Stimulated activated naive B cell treated with anti-CD40 and anti-IgM and Interleukin-4, amounts not matched to agents 10 μg/mL and 1 μg/mL and 100 μg/mL, for 72 hours (primary cell): Measurements from ENCODE around the gene CFLAR.
"Not testable (repeated sequence)": the region's sequence is repeated elsewhere in the genome, so short reads cannot be mapped to it uniquely, and the experiment has no call there.

Experiments
- ATAC-seq, 2 donors: fragments of 150-1000 bp; cut with Tn5 transposase; replicated peaks; 2 replicates each; pipeline ENCODE4 v1.10.0; 2021; ENCODE audit warnings: moderate library complexity in 1 of 2
- DNase-seq: peaks from one replicate; pipeline ENCODE4 v3.0.0; 2021
- H3K27ac Mint-ChIP-seq: one replicate; pipeline ENCODE4 v1.8.0; 2022; ENCODE audit warnings: mild to moderate bottlenecking, mixed read lengths
- H3K27me3 Mint-ChIP-seq, 2 donors: one replicate each; pipeline ENCODE4 v1.8.0; 2022; ENCODE audit warnings: mixed read lengths in 2 of 2
- H3K36me3 Mint-ChIP-seq, 2 donors: one replicate each; pipeline ENCODE4 v1.8.0; 2022; ENCODE audit warnings: mixed read lengths in 2 of 2, mild to moderate bottlenecking in 1 of 2
- H3K4me1 Mint-ChIP-seq, 2 donors: one replicate each; pipeline ENCODE4 v1.8.0; 2022; ENCODE audit warnings: mixed read lengths in 2 of 2, mild to moderate bottlenecking in 1 of 2
- H3K4me3 Mint-ChIP-seq, 2 donors: one replicate each; pipeline ENCODE4 v1.8.0; 2022; ENCODE audit warnings: mild to moderate bottlenecking in 2 of 2, mixed read lengths in 2 of 2, moderate library complexity in 1 of 2
- H3K9me3 Mint-ChIP-seq, 2 donors: one replicate each; pipeline ENCODE4 v1.8.0; 2022; ENCODE audit warnings: mixed read lengths in 2 of 2, mild to moderate bottlenecking in 1 of 2

CFLAR gene

GRCh38 chr2:201128933-201129505, 13.1 kb downstream of the CFLAR start:
- peak; percentile 41 to 48 for ATAC-seq
- H3K9me3 Mint-ChIP-seq, result no peaks in the 10 kb centered on the region
- H3K4me3 Mint-ChIP-seq, result peak overlapping the region; percentile 86 to 94
- H3K4me1 Mint-ChIP-seq, result peaks cover 53 to 71% of the 10 kb centered on the region in 2 donors
- DNase-seq, result peak; percentile 59
- peak overlapping the region; percentile 94 for H3K27ac Mint-ChIP-seq
- H3K27me3 Mint-ChIP-seq, result no peaks in the 10 kb centered on the region
- H3K36me3 Mint-ChIP-seq, result peaks cover 52 to 60% of the 10 kb centered on the region in 2 donors

DNA sequence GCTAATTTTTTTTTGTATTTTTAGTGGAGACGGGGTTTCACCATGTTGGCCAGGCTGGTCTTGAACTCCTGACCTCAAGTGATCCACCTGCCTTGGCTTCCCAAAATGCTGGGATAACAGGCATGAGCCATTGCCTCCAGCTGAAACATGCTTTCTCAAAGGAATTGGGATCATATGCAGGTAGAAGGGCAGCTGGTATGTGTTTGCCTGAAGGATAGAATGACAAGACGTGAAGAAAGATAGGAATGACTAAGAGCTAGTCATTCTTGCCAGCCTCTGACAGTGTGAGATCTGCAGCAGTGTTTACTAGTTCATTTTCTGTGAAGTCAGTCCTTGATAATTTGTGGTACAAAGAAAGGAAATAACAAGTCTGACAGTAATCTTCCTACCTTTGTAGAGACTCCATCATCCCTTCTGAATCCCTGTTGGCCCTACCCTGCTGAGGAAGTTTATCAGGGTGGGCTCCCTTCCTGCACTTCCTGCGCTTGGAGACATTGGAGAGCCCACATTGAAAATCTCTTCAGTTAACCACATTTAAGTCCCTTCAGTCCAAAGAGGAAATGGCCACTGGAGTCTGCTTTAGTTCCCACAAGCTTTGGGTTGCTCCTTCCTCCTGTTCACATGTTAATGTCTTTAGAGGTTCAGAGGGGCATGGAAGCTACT, 14.7 kb downstream of the CFLAR start:
- DNase-seq (no peak), ATAC-seq (peak; percentile 8 to 11)
- H3K27me3 Mint-ChIP-seq, result no peaks in the 10 kb centered on the region
- H3K36me3 Mint-ChIP-seq, result peaks cover 49 to 54% of the 10 kb centered on the region in 2 donors
- H3K27ac Mint-ChIP-seq, result peak overlapping the region; percentile 86
- peaks cover 45 to 63% of the 10 kb centered on the region in 2 donors for H3K4me1 Mint-ChIP-seq
- no peaks in the 10 kb centered on the region for H3K9me3 Mint-ChIP-seq
- H3K4me3 Mint-ChIP-seq, result peak overlapping the region; percentile 88 to 94

DNA sequence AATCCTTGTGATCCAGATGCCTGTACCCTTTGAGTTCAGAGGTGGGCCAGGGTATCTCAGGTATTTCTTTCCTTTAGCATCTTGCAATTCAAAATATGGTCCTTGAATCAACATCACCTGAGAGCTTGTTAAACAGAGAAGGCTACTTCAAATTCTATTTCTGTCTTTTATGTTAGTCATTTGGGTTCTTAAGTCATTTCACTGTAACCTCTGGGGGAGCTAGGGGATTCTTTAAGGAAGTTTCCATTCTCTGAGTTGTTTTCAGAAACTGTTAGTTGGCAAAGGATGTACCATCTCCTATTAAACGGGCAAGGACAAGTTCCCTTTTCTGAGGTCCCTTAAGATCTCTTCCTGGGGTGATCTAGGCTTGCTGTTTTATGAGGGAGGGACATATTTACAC, 16.6 kb downstream of the CFLAR start:
- Mint-ChIP-seq H3K9me3 (no peaks in the 10 kb centered on the region), H3K36me3 (peaks cover 66 to 68% of the 10 kb centered on the region in 2 donors), H3K27me3 (no peaks in the 10 kb centered on the region), H3K27ac (peak overlapping the region; percentile 86), H3K4me3 (peak overlapping the region; percentile 88 to 94), H3K4me1 (peaks cover 40 to 63% of the 10 kb centered on the region in 2 donors)
- ATAC-seq (peak; percentile 46 to 59), DNase-seq (no peak)

GRCh38 chr2:201135386-201135785, 19.4 kb downstream of the CFLAR start:
- Mint-ChIP-seq H3K4me1 (peaks cover 43 to 73% of the 10 kb centered on the region in 2 donors), H3K4me3 (peak overlapping the region; percentile 76), H3K36me3 (peaks cover 80 to 83% of the 10 kb centered on the region in 2 donors)

GRCh38 chr2:201136889-201137321, 20.9 kb downstream of the CFLAR start:
- DNase-seq (no peak), ATAC-seq (no peak)
- Mint-ChIP-seq H3K36me3 (peaks cover 71 to 79% of the 10 kb centered on the region in 2 donors), H3K9me3 (no peaks in the 10 kb centered on the region), H3K4me1 (peaks cover 43 to 78% of the 10 kb centered on the region in 2 donors), H3K27me3 (no peaks in the 10 kb centered on the region), H3K4me3 (peak overlapping the region; percentile 58 to 65), H3K27ac (peak overlapping the region; percentile 92)

More at GRCh38 chr2:201135386-201135785, 19.4 kb downstream of the CFLAR start:
- H3K27ac Mint-ChIP-seq, result peak overlapping the region; percentile 88
- ATAC-seq, result peak; percentile 45 to 72
- no peak for DNase-seq
- no peaks in the 10 kb centered on the region for H3K9me3 Mint-ChIP-seq
- H3K27me3 Mint-ChIP-seq, result no peaks in the 10 kb centered on the region

- H3K27me3 Mint-ChIP-seq, result no peaks in the 10 kb centered on the region
- H3K9me3 Mint-ChIP-seq, result no peaks in the 10 kb centered on the region
- H3K27ac Mint-ChIP-seq, result peak overlapping the region; percentile 62
- peak overlapping the region; percentile 52 to 65 for H3K4me3 Mint-ChIP-seq
- DNase-seq (no peak), ATAC-seq (no peak)
- peaks cover 39 to 71% of the 10 kb centered on the region in 2 donors for H3K4me1 Mint-ChIP-seq
- peaks cover 69 to 72% of the 10 kb centered on the region in 2 donors for H3K36me3 Mint-ChIP-seq
These were observed 21.8 kb downstream of the CFLAR start for GRCh38 chr2:201137505-201138400.

GRCh38 chr2:201138401-201138970, 22.5 kb downstream of the CFLAR start:
- H3K9me3 Mint-ChIP-seq, result no peaks in the 10 kb centered on the region
- peak overlapping the region; percentile 82 for H3K27ac Mint-ChIP-seq
- peak overlapping the region; percentile 24 to 65 for H3K4me3 Mint-ChIP-seq
- no peak for ATAC-seq
- DNase-seq, result no peak
- H3K27me3 Mint-ChIP-seq, result no peaks in the 10 kb centered on the region
- H3K36me3 Mint-ChIP-seq, result peaks cover 62 to 65% of the 10 kb centered on the region in 2 donors
- peaks cover 33 to 64% of the 10 kb centered on the region in 2 donors for H3K4me1 Mint-ChIP-seq

GRCh38 chr2:201138986-201139781, 23.2 kb downstream of the CFLAR start:
- not testable (repeated sequence) for H3K27me3 Mint-ChIP-seq

GRCh38 chr2:201139836-201140604, 24.1 kb downstream of the CFLAR start:
- Mint-ChIP-seq H3K36me3 (peaks cover 57 to 58% of the 10 kb centered on the region in 2 donors), H3K4me3 (peak overlapping the region in 1 of 2 donors; percentile 41), H3K4me1 (peaks cover 31 to 56% of the 10 kb centered on the region in 2 donors), H3K27me3 (no peaks in the 10 kb centered on the region), H3K27ac (no peak overlapping the region), H3K9me3 (no peaks in the 10 kb centered on the region)
- no peak for ATAC-seq
- no peak for DNase-seq

More at GRCh38 chr2:201138986-201139781, 23.2 kb downstream of the CFLAR start:
- H3K4me3 Mint-ChIP-seq, result peak overlapping the region; percentile 41 to 65
- peaks cover 59% of the 10 kb centered on the region in 2 donors for H3K36me3 Mint-ChIP-seq
- not testable (repeated sequence) for DNase-seq, H3K9me3 Mint-ChIP-seq, ATAC-seq
- peaks cover 33 to 57% of the 10 kb centered on the region in 2 donors for H3K4me1 Mint-ChIP-seq
- peak overlapping the region; percentile 82 for H3K27ac Mint-ChIP-seq

- DNase-seq, result no peak
- H3K27me3 Mint-ChIP-seq, result no peaks in the 10 kb centered on the region
- no peak overlapping the region for H3K4me3 Mint-ChIP-seq
- no peak overlapping the region for H3K27ac Mint-ChIP-seq
- peaks cover 16 to 23% of the 10 kb centered on the region in 2 donors for H3K4me1 Mint-ChIP-seq
- peaks cover 42 to 45% of the 10 kb centered on the region in 2 donors for H3K36me3 Mint-ChIP-seq
- H3K9me3 Mint-ChIP-seq, result no peaks in the 10 kb centered on the region
- no peak for ATAC-seq
These were observed 28.4 kb downstream of the CFLAR start for GRCh38 chr2:201144101-201145051.

GRCh38 chr2:201148434-201148990, 32.5 kb downstream of the CFLAR start:
- no peak for ATAC-seq
- no peak overlapping the region for H3K4me3 Mint-ChIP-seq
- no peak for DNase-seq
- no peaks in the 10 kb centered on the region for H3K9me3 Mint-ChIP-seq
- H3K36me3 Mint-ChIP-seq, result peaks cover 61 to 62% of the 10 kb centered on the region in 2 donors
- peaks cover 39 to 48% of the 10 kb centered on the region in 2 donors for H3K4me1 Mint-ChIP-seq
- H3K27ac Mint-ChIP-seq, result peak overlapping the region; percentile 11
- no peaks in the 10 kb centered on the region for H3K27me3 Mint-ChIP-seq
